ENCODE data around the gene CLIP1. TPM values are rescaled to one million over a fixed set of nuclear protein-coding genes. Genes with fewer than 3 reads are reported as not detected.

Gene CLIP1
- total RNA-seq, 2 donors from 2014 or later, result 35.4 to 65.8 TPM

- Histone ChIP-seq H3K27ac (no peak overlapping the region), H3K36me3 (no peaks in the 10 kb centered on the region), H3K4me1 (no peaks in the 10 kb centered on the region), H3K9ac (ENCODE audit: low read depth in 2 of 2, low read length in 2 of 2) (no peak overlapping the region), H3K27me3 (no peaks in the 10 kb centered on the region), H3K9me3 (no peaks in the 10 kb centered on the region), H3K4me3 (no peak overlapping the region)
- intact Hi-C loops (cut with DNase I), result no loop called here
- TF ChIP-seq, protein P1, sequence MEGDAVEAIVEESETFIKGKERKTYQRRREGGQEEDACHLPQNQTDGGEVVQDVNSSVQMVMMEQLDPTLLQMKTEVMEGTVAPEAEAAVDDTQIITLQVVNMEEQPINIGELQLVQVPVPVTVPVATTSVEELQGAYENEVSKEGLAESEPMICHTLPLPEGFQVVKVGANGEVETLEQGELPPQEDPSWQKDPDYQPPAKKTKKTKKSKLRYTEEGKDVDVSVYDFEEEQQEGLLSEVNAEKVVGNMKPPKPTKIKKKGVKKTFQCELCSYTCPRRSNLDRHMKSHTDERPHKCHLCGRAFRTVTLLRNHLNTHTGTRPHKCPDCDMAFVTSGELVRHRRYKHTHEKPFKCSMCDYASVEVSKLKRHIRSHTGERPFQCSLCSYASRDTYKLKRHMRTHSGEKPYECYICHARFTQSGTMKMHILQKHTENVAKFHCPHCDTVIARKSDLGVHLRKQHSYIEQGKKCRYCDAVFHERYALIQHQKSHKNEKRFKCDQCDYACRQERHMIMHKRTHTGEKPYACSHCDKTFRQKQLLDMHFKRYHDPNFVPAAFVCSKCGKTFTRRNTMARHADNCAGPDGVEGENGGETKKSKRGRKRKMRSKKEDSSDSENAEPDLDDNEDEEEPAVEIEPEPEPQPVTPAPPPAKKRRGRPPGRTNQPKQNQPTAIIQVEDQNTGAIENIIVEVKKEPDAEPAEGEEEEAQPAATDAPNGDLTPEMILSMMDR (IDR thresholded peaks at IDR 0.05), result no peak
- DNase-seq, result no peak
Measured at GRCh38 chr12:122460641-122461040, 38.2 kb upstream of the CLIP1 start.

GRCh38 chr12:122460061-122460460 lies 37.6 kb upstream of the CLIP1 start:
- no peak overlapping the region for H3K4me3 ChIP-seq
- intact Hi-C loops (cut with DNase I), result no loop called here
- H3K27me3 ChIP-seq, result no peaks in the 10 kb centered on the region
- no peaks in the 10 kb centered on the region for H3K4me1 ChIP-seq
- no peak overlapping the region for H3K9ac ChIP-seq (ENCODE audit: low read depth in 2 of 2, low read length in 2 of 2)
- TF ChIP-seq, protein P1 (IDR thresholded peaks at IDR 0.05), result no peak
- no peaks in the 10 kb centered on the region for H3K9me3 ChIP-seq
- no peaks in the 10 kb centered on the region for H3K36me3 ChIP-seq
- no peak for DNase-seq
- H3K27ac ChIP-seq, result no peak overlapping the region

GRCh38 chr12:122459211-122459610 lies 36.7 kb upstream of the CLIP1 start:
- Histone ChIP-seq H3K27ac (no peak overlapping the region), H3K9me3 (no peaks in the 10 kb centered on the region), H3K9ac (ENCODE audit: low read depth in 2 of 2, low read length in 2 of 2) (no peak overlapping the region), H3K27me3 (no peaks in the 10 kb centered on the region), H3K36me3 (no peaks in the 10 kb centered on the region), H3K4me3 (no peak overlapping the region), H3K4me1 (no peaks in the 10 kb centered on the region)
- intact Hi-C loops (cut with DNase I), result no loop called here
- TF ChIP-seq, protein P1 (IDR thresholded peaks at IDR 0.05), result no peak
- DNase-seq, result no peak

DNA sequence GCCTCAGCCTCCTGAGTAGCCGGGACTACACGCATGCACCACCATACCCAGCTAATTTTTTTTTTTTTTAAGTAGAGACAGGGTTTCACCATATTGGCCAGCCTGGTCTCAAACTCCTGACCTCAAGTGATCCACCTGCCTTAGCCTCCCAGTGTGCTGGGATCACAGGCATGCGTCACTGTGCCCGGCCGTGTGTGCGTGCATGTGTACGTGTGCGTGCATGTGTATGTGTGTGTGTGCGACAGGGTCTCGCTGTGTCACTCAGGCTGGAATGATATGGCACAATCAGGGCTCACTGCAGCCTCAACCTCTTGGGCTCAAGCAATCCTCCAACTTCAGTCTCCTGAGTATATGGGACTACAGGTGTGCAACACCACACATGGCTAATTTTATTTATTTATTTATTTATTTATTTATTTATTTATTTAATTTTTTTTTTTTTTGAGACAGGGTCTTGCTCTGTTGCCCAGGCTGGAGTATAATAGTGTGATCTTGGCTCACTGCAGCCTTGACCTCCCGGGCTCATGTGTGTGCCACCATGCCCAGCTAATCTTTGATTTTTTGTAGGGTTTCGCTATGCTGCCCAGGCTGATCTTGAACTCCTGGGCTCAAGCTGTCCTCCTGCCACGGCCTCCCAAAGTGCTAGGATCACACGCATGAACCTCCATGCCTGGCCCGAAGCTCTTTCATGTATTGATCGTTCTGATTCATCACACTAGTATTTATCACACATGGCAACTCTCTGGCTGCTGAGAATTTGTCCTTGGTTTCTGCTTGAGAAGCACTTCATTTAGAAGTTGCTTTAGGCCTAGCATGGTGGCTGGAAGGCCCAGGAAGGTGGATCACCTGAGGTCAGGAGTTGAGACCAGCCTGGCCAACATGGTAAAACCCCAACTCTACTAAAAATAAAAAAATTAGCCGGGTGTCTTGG lies 35.9 kb upstream of the CLIP1 start:
- no peaks in the 10 kb centered on the region for H3K27me3 ChIP-seq
- peaks cover 4% of the 10 kb centered on the region for H3K4me1 ChIP-seq
- no peaks in the 10 kb centered on the region for H3K9me3 ChIP-seq
- H3K4me3 ChIP-seq, result no peak overlapping the region
- intact Hi-C loops (cut with DNase I), result no loop called here
- TF ChIP-seq, protein P1 (IDR thresholded peaks at IDR 0.05), result no peak
- no peaks in the 10 kb centered on the region for H3K36me3 ChIP-seq
- DNase-seq, result no peak
- H3K9ac ChIP-seq (ENCODE audit: low read depth in 2 of 2, low read length in 2 of 2), result no peak overlapping the region
- H3K27ac ChIP-seq, result no peak overlapping the region

DNA sequence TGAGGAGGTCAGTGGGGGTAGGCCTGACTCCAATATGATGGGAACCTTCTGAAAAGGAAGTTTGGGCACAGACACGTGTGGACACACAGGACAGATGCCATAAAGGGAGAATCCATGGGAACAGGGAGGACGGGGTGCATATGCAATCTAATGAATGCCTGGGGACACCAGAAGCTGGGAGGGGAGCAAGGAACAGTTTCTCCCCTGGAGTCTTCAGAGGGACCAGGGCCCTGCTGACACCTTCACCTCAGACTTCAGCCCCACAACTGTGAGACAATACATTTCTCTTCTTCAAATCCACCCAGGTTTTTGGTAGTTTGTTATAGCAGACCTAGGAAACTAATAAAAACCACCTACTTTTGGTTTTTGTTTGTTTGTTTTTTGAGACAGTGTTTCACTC lies 35.2 kb upstream of the CLIP1 start:
- H3K4me3 ChIP-seq, result no peak overlapping the region
- intact Hi-C loops (cut with DNase I), result no loop called here
- peaks cover 4% of the 10 kb centered on the region for H3K4me1 ChIP-seq
- no peaks in the 10 kb centered on the region for H3K9me3 ChIP-seq
- no peak overlapping the region for H3K9ac ChIP-seq (ENCODE audit: low read depth in 2 of 2, low read length in 2 of 2)
- no peaks in the 10 kb centered on the region for H3K36me3 ChIP-seq
- TF ChIP-seq, protein P1 (IDR thresholded peaks at IDR 0.05), result no peak
- H3K27me3 ChIP-seq, result no peaks in the 10 kb centered on the region
- no peak overlapping the region for H3K27ac ChIP-seq
- DNase-seq, result no peak
